Right atrium auricular region (tissue), 2 donors: Measurements from ENCODE around the gene CSNK1A1. TPM values are rescaled to one million over a fixed set of nuclear protein-coding genes. Genes with fewer than 3 reads are reported as not detected.
"Not testable (repeated sequence)": the region's sequence is repeated elsewhere in the genome, so short reads cannot be mapped to it uniquely, and the experiment has no call there.

Experiments
- DNase-seq: peaks from one replicate; pipeline ENCODE4 v3.0.0-alpha.2; 2019; ENCODE audit warnings: low spot score
- H3K27ac ChIP-seq, 2 donors: fragments of 200-600 bp; sonication (generic); 1 replicate in 1 of 2; 2 replicates in 1 of 2; pipeline ENCODE4 v1.5.1; 2016 to 2019
- H3K27me3 ChIP-seq, 2 donors: fragments of 200-600 bp; sonication (generic); one replicate each; pipeline versions ENCODE4 v1.5.1 to v1.6.0; 2017 to 2019
- H3K36me3 ChIP-seq: fragments of 200-600 bp; sonication (generic); one replicate; pipeline ENCODE4 v1.5.1; 2016
- H3K4me1 ChIP-seq, 2 donors: fragments of 200-600 bp; sonication (generic); one replicate each; pipeline versions ENCODE4 v1.5.1 to v1.6.0; 2017 to 2019
- H3K4me3 ChIP-seq, 2 donors: fragments of 200-600 bp; sonication (generic); 1 replicate in 1 of 2; 2 replicates in 1 of 2; pipeline ENCODE4 v1.5.1; 2017 to 2019; ENCODE audit warnings: mild to moderate bottlenecking in 1 of 2, moderate library complexity in 1 of 2
- H3K9me3 ChIP-seq, 2 donors: fragments of 200-600 bp; sonication (generic); one replicate each; pipeline ENCODE4 v1.5.1; 2019
- total RNA-seq, 2 donors: library from RNA; depleted of rRNA; stranded (reverse); fragments of >200 nt; gene quantifications; one replicate each; pipeline ENCODE4 v1.1.0, GENCODE V29; 2016
- TF ChIP-seq, protein P1 (sequence below), 2 donors: fragments of 200-600 bp; sonication (generic); IDR thresholded peaks; one replicate each; pipeline ENCODE4 v1.5.1; 2019; ENCODE audit warnings: antibody characterized with exemption in 2 of 2

Gene CSNK1A1
- total RNA-seq, 2 donors from 2014 or later, result 171 to 192 TPM

DNA sequence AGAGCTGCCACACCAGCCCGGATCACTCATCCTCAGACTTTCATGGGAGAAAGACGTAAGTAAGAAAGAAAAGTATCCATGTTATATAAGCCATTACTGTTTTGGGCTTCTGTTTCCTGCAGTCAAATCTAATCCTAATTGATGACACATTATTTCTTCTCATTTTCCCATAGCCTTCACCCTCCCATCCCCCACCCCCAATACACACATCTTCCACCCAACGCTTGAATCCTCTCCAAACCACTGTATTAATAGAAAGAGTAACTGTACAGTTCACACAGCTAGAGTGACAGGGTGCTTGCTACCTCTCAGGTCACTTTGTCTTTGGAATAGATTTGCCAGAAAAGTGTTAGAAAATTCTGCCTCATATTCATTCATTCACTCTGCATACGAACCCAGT, 102.8 kb downstream of the CSNK1A1 start:
- no peak for DNase-seq
- TF ChIP-seq, protein P1, sequence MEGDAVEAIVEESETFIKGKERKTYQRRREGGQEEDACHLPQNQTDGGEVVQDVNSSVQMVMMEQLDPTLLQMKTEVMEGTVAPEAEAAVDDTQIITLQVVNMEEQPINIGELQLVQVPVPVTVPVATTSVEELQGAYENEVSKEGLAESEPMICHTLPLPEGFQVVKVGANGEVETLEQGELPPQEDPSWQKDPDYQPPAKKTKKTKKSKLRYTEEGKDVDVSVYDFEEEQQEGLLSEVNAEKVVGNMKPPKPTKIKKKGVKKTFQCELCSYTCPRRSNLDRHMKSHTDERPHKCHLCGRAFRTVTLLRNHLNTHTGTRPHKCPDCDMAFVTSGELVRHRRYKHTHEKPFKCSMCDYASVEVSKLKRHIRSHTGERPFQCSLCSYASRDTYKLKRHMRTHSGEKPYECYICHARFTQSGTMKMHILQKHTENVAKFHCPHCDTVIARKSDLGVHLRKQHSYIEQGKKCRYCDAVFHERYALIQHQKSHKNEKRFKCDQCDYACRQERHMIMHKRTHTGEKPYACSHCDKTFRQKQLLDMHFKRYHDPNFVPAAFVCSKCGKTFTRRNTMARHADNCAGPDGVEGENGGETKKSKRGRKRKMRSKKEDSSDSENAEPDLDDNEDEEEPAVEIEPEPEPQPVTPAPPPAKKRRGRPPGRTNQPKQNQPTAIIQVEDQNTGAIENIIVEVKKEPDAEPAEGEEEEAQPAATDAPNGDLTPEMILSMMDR (IDR thresholded peaks at IDR 0.05), result no peak
- Histone ChIP-seq H3K36me3 (no peaks in the 10 kb centered on the region), H3K9me3 (no peaks in the 10 kb centered on the region), H3K4me1 (peaks cover 0 to 78% of the 10 kb centered on the region in 2 donors), H3K4me3 (no peak overlapping the region), H3K27me3 (no peaks in the 10 kb centered on the region), H3K27ac (peak overlapping the region; percentile 62 to 85)

- TF ChIP-seq, protein P1 (IDR thresholded peaks at IDR 0.05), result no peak
- H3K27ac ChIP-seq, result peak overlapping the region; percentile 62 to 85
- H3K9me3 ChIP-seq, result no peaks in the 10 kb centered on the region
- no peak overlapping the region for H3K4me3 ChIP-seq
- H3K4me1 ChIP-seq, result peaks cover 0 to 75% of the 10 kb centered on the region in 2 donors
- no peaks in the 10 kb centered on the region for H3K27me3 ChIP-seq
- H3K36me3 ChIP-seq, result no peaks in the 10 kb centered on the region
- no peak for DNase-seq
Measured at GRCh38 chr5:149447373-149448367, 103.6 kb downstream of the CSNK1A1 start.

DNA sequence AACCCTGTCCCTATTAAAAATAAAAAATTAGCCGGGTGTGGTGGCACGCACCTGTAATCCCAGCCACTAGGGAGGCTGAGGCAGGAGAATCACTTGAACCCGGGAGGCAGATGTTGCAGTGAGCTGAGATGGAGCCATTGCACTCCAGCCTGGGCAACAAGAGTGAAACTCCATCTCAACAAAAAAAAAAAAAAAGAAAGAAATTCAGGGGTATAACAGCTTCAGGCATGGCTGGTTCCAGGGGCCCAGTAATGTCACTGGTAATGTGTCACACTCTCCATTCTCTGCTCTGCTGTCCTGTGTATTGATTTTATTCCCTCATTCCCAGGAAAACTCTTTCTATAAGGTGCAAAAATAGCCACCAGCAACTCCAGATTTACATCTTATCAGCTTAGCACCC, 104.4 kb downstream of the CSNK1A1 start:
- not testable (repeated sequence) for H3K9me3 ChIP-seq, H3K27me3 ChIP-seq

GRCh38 chr5:149445739-149446369, 105.4 kb downstream of the CSNK1A1 start:
- Histone ChIP-seq H3K36me3 (no peaks in the 10 kb centered on the region), H3K4me1 (peaks cover 0 to 65% of the 10 kb centered on the region in 2 donors), H3K27me3 (no peaks in the 10 kb centered on the region), H3K9me3 (no peaks in the 10 kb centered on the region), H3K4me3 (no peak overlapping the region), H3K27ac (peak overlapping the region; percentile 62 to 85)
- DNase-seq, result no peak
- TF ChIP-seq, protein P1 (IDR thresholded peaks at IDR 0.05), result no peak

More for the DNA sequence above, 104.4 kb downstream of the CSNK1A1 start:
- H3K4me1 ChIP-seq, result peaks cover 0 to 74% of the 10 kb centered on the region in 2 donors
- H3K27ac ChIP-seq, result peak overlapping the region; percentile 62 to 85
- not testable (repeated sequence) for H3K4me3 ChIP-seq, DNase-seq, H3K36me3 ChIP-seq

- TF ChIP-seq, protein P1 (IDR thresholded peaks at IDR 0.05), result no peak
- H3K4me1 ChIP-seq, result peaks cover 0 to 60% of the 10 kb centered on the region in 2 donors
- H3K9me3 ChIP-seq, result no peaks in the 10 kb centered on the region
- H3K27me3 ChIP-seq, result no peaks in the 10 kb centered on the region
- peak overlapping the region; percentile 62 to 85 for H3K27ac ChIP-seq
- H3K36me3 ChIP-seq, result no peaks in the 10 kb centered on the region
- DNase-seq, result no peak
- no peak overlapping the region for H3K4me3 ChIP-seq
Measured at GRCh38 chr5:149445343-149445738, 105.9 kb downstream of the CSNK1A1 start.

GRCh38 chr5:149444430-149444829, 106.8 kb downstream of the CSNK1A1 start:
- H3K4me1 ChIP-seq, result peaks cover 0 to 51% of the 10 kb centered on the region in 2 donors
- not testable (repeated sequence) for H3K9me3 ChIP-seq, H3K4me3 ChIP-seq, DNase-seq, H3K36me3 ChIP-seq, H3K27me3 ChIP-seq
- peak overlapping the region in 1 of 2 donors; percentile 93 for H3K27ac ChIP-seq
